Fibroblast of gingiva (primary cell): ENCODE results near the gene SLC25A47.
"Not testable (repeated sequence)": the region's sequence is repeated elsewhere in the genome, so short reads cannot be mapped to it uniquely, and the experiment has no call there.

Experiments
- DNase-seq: peaks from one replicate; pipeline ENCODE4 v3.0.0-alpha.2; 2011; ENCODE audit warnings: low read depth

SLC25A47 gene

GRCh38 chr14:100305324-100306100, 17.6 kb upstream of the SLC25A47 start:
- no peak for DNase-seq

- peak; percentile 85 for DNase-seq
Measured at GRCh38 chr14:100306101-100306997, 16.8 kb upstream of the SLC25A47 start, which contains the start of gene SLC25A29. Gene SLC25A29, minus strand, starts transcription at chr14:100306444. Its CDS starts 212 bp downstream, at chr14:100306232.

GRCh38 chr14:100306998-100307765, 16.0 kb upstream of the SLC25A47 start:
- peak; percentile 17 for DNase-seq

GRCh38 chr14:100307766-100308426, 15.2 kb upstream of the SLC25A47 start:
- no peak for DNase-seq

- DNase-seq = not testable (repeated sequence)
Measured at GRCh38 chr14:100308427-100308792, 14.7 kb upstream of the SLC25A47 start.

- no peak for DNase-seq
Measured at GRCh38 chr14:100309028-100309737, 14.0 kb upstream of the SLC25A47 start.

GRCh38 chr14:100312110-100312876, 10.8 kb upstream of the SLC25A47 start:
- DNase-seq = not testable (repeated sequence)

- no peak for DNase-seq
Measured at GRCh38 chr14:100312877-100313400, 10.2 kb upstream of the SLC25A47 start.

- DNase-seq = no peak
Measured at GRCh38 chr14:100313464-100314230, 9.5 kb upstream of the SLC25A47 start.

- DNase-seq = no peak
Measured at GRCh38 chr14:100314724-100315123, 8.4 kb upstream of the SLC25A47 start.

- no peak for DNase-seq
Measured at GRCh38 chr14:100317389-100317788, 5.8 kb upstream of the SLC25A47 start.

- peak; percentile 59 for DNase-seq
Measured at GRCh38 chr14:100317912-100318808, 5.0 kb upstream of the SLC25A47 start.

GRCh38 chr14:100320157-100320856, 2.8 kb upstream of the SLC25A47 start:
- DNase-seq = no peak

GRCh38 chr14:100321473-100322137, 1.5 kb upstream of the SLC25A47 start:
- no peak for DNase-seq

- DNase-seq = no peak
Measured at GRCh38 chr14:100322138-100322957, 791 bp upstream of the SLC25A47 start.

GRCh38 chr14:100323942-100324307, 786 bp downstream of the SLC25A47 start:
- DNase-seq = no peak
